HepG2 (cell line): ENCODE data around the gene CHRNA7.

Experiments used
- ERF ChIP-seq: IDR thresholded peaks from 2 replicates; pipeline ENCODE4 v1.6.1; 2018; ENCODE audit warnings: missing biosample characterization, missing genetic modification reagents
- GABPB1 ChIP-seq: IDR thresholded peaks from 2 replicates; pipeline ENCODE4 v1.6.1; 2016; ENCODE audit warnings: mild to moderate bottlenecking, missing genetic modification reagents, moderate library complexity, missing compliant biosample characterization
- POLR2A ChIP-seq, 2 experiments: IDR thresholded peaks; 2 replicates each; pipeline ENCODE4 v1.6.1; 2011; ENCODE audit warnings: low read depth in 2 of 2, low read length in 2 of 2, mild to moderate bottlenecking in 1 of 2, moderate library complexity in 1 of 2; ENCODE audit not compliant: insufficient read depth in 1 of 2
- ZMAT3 ChIP-seq: sonication (generic); formaldehyde crosslinking; conservative IDR thresholded peaks from 2 replicates; pipeline ENCODE4 v1.7.0; 2021; ENCODE audit warnings: missing genetic modification reagents
- ZNF10 ChIP-seq: sonication (generic); formaldehyde crosslinking; IDR thresholded peaks from 2 replicates; pipeline ENCODE4 v1.4.0; 2020; ENCODE audit warnings: mild to moderate bottlenecking, low read depth, missing genetic modification reagents, borderline replicate concordance
- ZNF652 ChIP-seq: IDR thresholded peaks from 2 replicates; pipeline ENCODE4 v1.6.1; 2016; ENCODE audit warnings: low read depth, borderline replicate concordance

- TF ChIP-seq POLR2A (IDR thresholded peaks at IDR 0.05; ENCODE audit: insufficient read depth in 1 of 2, low read depth in 2 of 2, low read length in 2 of 2) (no peak), ZMAT3 (no peak), ZNF652 (no peak), ZNF10 (CRISPR knock-in tag) (no peak), GABPB1 (CRISPR knock-in tag) (no peak), ERF (CRISPR knock-in tag) (no peak)
Observed at GRCh38 chr15:32105258-32106241, 75.2 kb downstream of the CHRNA7 start.
